ENCODE data around the gene CEMIP.

DNA sequence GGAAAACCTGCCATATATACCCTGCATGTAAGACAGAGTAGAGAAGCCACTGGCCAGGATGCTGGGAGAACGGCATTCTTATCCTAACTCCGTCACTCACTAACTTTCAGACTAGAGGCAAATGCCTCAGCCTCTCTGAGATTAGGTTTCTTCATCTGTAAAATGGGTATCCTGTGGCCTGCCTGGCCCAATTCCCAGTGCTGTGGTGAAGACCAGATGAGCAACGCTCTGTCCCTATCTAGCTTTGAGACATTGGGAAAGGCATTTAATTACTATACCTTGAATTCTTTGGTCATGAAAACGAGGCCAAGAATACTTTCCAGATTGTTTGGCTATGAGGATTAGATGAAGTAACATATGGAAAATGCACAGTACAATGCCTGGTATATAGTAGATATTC, 35.9 kb downstream of the CEMIP start:
- no peak for TF ChIP-seq FOXA1 (IDR thresholded peaks at IDR 0.05)
- TF ChIP-seq BHLHE40 (IDR thresholded peaks at IDR 0.05; ENCODE audit: borderline replicate concordance) = no peak
- no peak for TF ChIP-seq TARDBP (IDR thresholded peaks at IDR 0.05)
- no peak for TF ChIP-seq SP1 (IDR thresholded peaks at IDR 0.05)
- TF ChIP-seq ZNF384 (IDR thresholded peaks at IDR 0.05) = no peak
- no peak for TF ChIP-seq ELF4 (IDR thresholded peaks at IDR 0.05)
- no peak for TF ChIP-seq NFRKB (IDR thresholded peaks at IDR 0.05)
- TF ChIP-seq, protein P1, sequence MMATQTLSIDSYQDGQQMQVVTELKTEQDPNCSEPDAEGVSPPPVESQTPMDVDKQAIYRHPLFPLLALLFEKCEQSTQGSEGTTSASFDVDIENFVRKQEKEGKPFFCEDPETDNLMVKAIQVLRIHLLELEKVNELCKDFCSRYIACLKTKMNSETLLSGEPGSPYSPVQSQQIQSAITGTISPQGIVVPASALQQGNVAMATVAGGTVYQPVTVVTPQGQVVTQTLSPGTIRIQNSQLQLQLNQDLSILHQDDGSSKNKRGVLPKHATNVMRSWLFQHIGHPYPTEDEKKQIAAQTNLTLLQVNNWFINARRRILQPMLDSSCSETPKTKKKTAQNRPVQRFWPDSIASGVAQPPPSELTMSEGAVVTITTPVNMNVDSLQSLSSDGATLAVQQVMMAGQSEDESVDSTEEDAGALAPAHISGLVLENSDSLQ (IDR thresholded peaks at IDR 0.05) = no peak
- TF ChIP-seq FOXM1 (IDR thresholded peaks at IDR 0.05; ENCODE audit: borderline replicate concordance) = no peak
- no peak for TF ChIP-seq ARNT (IDR thresholded peaks at IDR 0.05)
- no peak for TF ChIP-seq HDGF (IDR thresholded peaks at IDR 0.05; ENCODE audit: borderline replicate concordance)
- no peak for TF ChIP-seq LEF1 (IDR thresholded peaks at IDR 0.05; ENCODE audit: borderline replicate concordance)
- TF ChIP-seq SUZ12 (IDR thresholded peaks at IDR 0.05) = no peak
- no peak for TF ChIP-seq FOXK2 (IDR thresholded peaks at IDR 0.05)
